ENCODE results near the gene MYO1D. TPM values are rescaled to one million over a fixed set of nuclear protein-coding genes. Genes with fewer than 3 reads are reported as not detected.
"Not testable (repeated sequence)": the region's sequence is repeated elsewhere in the genome, so short reads cannot be mapped to it uniquely, and the experiment has no call there.

MYO1D gene
- total RNA-seq, 2 donors from 2014 or later, result 14.7 to 22.6 TPM

GRCh38 chr17:32739722-32740121, 137.2 kb downstream of the MYO1D start:
- no peaks in the 10 kb centered on the region for H3K36me3 Mint-ChIP-seq (ENCODE audit: insufficient read depth in 2 of 2)
- no peak overlapping the region for H3K4me3 Mint-ChIP-seq
- ATAC-seq (replicated peaks in 1 of 2), result no peak
- H3K9me3 Mint-ChIP-seq, result no peaks in the 10 kb centered on the region
- no peak overlapping the region for H3K27ac Mint-ChIP-seq
- H3K27me3 Mint-ChIP-seq (ENCODE audit: low read depth), result no peaks in the 10 kb centered on the region
- DNase-seq, result no peak
- H3K4me1 Mint-ChIP-seq (ENCODE audit: low read depth), result no peaks in the 10 kb centered on the region

- H3K4me1 Mint-ChIP-seq (ENCODE audit: low read depth); DNase-seq; ATAC-seq (replicated peaks in 1 of 2): not testable (repeated sequence)
Observed at GRCh38 chr17:32739151-32739550, 137.8 kb downstream of the MYO1D start.

GRCh38 chr17:32733401-32733800, 143.5 kb downstream of the MYO1D start:
- peaks cover 0 to 4% of the 10 kb centered on the region in 2 donors for H3K9me3 Mint-ChIP-seq
- no peaks in the 10 kb centered on the region for H3K4me1 Mint-ChIP-seq (ENCODE audit: low read depth)
- H3K4me3 Mint-ChIP-seq, result no peak overlapping the region
- no peak overlapping the region for H3K27ac Mint-ChIP-seq
- DNase-seq (no peak), ATAC-seq (replicated peaks in 1 of 2) (no peak)
- H3K36me3 Mint-ChIP-seq (ENCODE audit: insufficient read depth in 2 of 2), result no peaks in the 10 kb centered on the region
- H3K27me3 Mint-ChIP-seq (ENCODE audit: low read depth), result no peaks in the 10 kb centered on the region

More at GRCh38 chr17:32739151-32739550, 137.8 kb downstream of the MYO1D start:
- not testable (repeated sequence) for H3K36me3 Mint-ChIP-seq (ENCODE audit: insufficient read depth in 2 of 2); H3K4me3 Mint-ChIP-seq; H3K27ac Mint-ChIP-seq; H3K9me3 Mint-ChIP-seq; H3K27me3 Mint-ChIP-seq (ENCODE audit: low read depth)

- H3K27me3 Mint-ChIP-seq (ENCODE audit: low read depth), result no peaks in the 10 kb centered on the region
- no peak overlapping the region for H3K27ac Mint-ChIP-seq
- ATAC-seq (replicated peaks in 1 of 2), result no peak
Observed at GRCh38 chr17:32732900-32733299, 144.0 kb downstream of the MYO1D start.

GRCh38 chr17:32732296-32732642, 144.7 kb downstream of the MYO1D start:
- Mint-ChIP-seq H3K27ac (no peak overlapping the region), H3K9me3 (peaks cover 0 to 4% of the 10 kb centered on the region in 2 donors), H3K4me1 (ENCODE audit: low read depth) (no peaks in the 10 kb centered on the region), H3K4me3 (no peak overlapping the region), H3K36me3 (ENCODE audit: insufficient read depth in 2 of 2) (no peaks in the 10 kb centered on the region), H3K27me3 (ENCODE audit: low read depth) (no peaks in the 10 kb centered on the region)
- DNase-seq (no peak), ATAC-seq (replicated peaks in 1 of 2) (no peak)

More at GRCh38 chr17:32732900-32733299, 144.0 kb downstream of the MYO1D start:
- no peak for DNase-seq
- no peak overlapping the region for H3K4me3 Mint-ChIP-seq
- H3K9me3 Mint-ChIP-seq, result peaks cover 0 to 4% of the 10 kb centered on the region in 2 donors
- H3K4me1 Mint-ChIP-seq (ENCODE audit: low read depth), result no peaks in the 10 kb centered on the region
- H3K36me3 Mint-ChIP-seq (ENCODE audit: insufficient read depth in 2 of 2), result no peaks in the 10 kb centered on the region

GRCh38 chr17:32731556-32732295, 145.2 kb downstream of the MYO1D start:
- DNase-seq, result no peak

GRCh38 chr17:32727681-32728080, 149.2 kb downstream of the MYO1D start:
- no peak overlapping the region for H3K27ac Mint-ChIP-seq
- H3K4me3 Mint-ChIP-seq, result no peak overlapping the region
- no peak for ATAC-seq (replicated peaks in 1 of 2)
- peaks cover 8 to 11% of the 10 kb centered on the region in 2 donors for H3K9me3 Mint-ChIP-seq
- no peak for DNase-seq
- no peaks in the 10 kb centered on the region for H3K27me3 Mint-ChIP-seq (ENCODE audit: low read depth)
- H3K4me1 Mint-ChIP-seq (ENCODE audit: low read depth), result no peaks in the 10 kb centered on the region
- peaks cover 5 to 16% of the 10 kb centered on the region in 2 donors for H3K36me3 Mint-ChIP-seq (ENCODE audit: insufficient read depth in 2 of 2)

More at GRCh38 chr17:32731556-32732295, 145.2 kb downstream of the MYO1D start:
- H3K27ac Mint-ChIP-seq, result no peak overlapping the region
- ATAC-seq (replicated peaks in 1 of 2), result no peak
- no peaks in the 10 kb centered on the region for H3K27me3 Mint-ChIP-seq (ENCODE audit: low read depth)
- peaks cover 0 to 4% of the 10 kb centered on the region in 2 donors for H3K9me3 Mint-ChIP-seq
- H3K4me3 Mint-ChIP-seq, result no peak overlapping the region
- H3K36me3 Mint-ChIP-seq (ENCODE audit: insufficient read depth in 2 of 2), result no peaks in the 10 kb centered on the region
- no peaks in the 10 kb centered on the region for H3K4me1 Mint-ChIP-seq (ENCODE audit: low read depth)

- H3K36me3 Mint-ChIP-seq (ENCODE audit: insufficient read depth in 2 of 2), result peaks cover 5 to 16% of the 10 kb centered on the region in 2 donors
- H3K27ac Mint-ChIP-seq, result no peak overlapping the region
- no peaks in the 10 kb centered on the region for H3K27me3 Mint-ChIP-seq (ENCODE audit: low read depth)
- H3K4me3 Mint-ChIP-seq, result no peak overlapping the region
- peaks cover 4 to 11% of the 10 kb centered on the region in 2 donors for H3K9me3 Mint-ChIP-seq
- no peak for ATAC-seq (replicated peaks in 1 of 2)
- no peak for DNase-seq
- H3K4me1 Mint-ChIP-seq (ENCODE audit: low read depth), result no peaks in the 10 kb centered on the region
Observed at GRCh38 chr17:32725697-32726096, 151.2 kb downstream of the MYO1D start.

GRCh38 chr17:32723310-32723955, 153.5 kb downstream of the MYO1D start:
- H3K27ac Mint-ChIP-seq, result no peak overlapping the region
- H3K4me3 Mint-ChIP-seq, result no peak overlapping the region
- DNase-seq (no peak), ATAC-seq (replicated peaks in 1 of 2) (no peak)
- peaks cover 4 to 11% of the 10 kb centered on the region in 2 donors for H3K9me3 Mint-ChIP-seq
- H3K36me3 Mint-ChIP-seq (ENCODE audit: insufficient read depth in 2 of 2), result peaks cover 8 to 16% of the 10 kb centered on the region in 2 donors
- no peaks in the 10 kb centered on the region for H3K27me3 Mint-ChIP-seq (ENCODE audit: low read depth)
- H3K4me1 Mint-ChIP-seq (ENCODE audit: low read depth), result no peaks in the 10 kb centered on the region

- DNase-seq, result no peak
- no peak overlapping the region for H3K4me3 Mint-ChIP-seq
- no peak for ATAC-seq (replicated peaks in 1 of 2)
- H3K36me3 Mint-ChIP-seq (ENCODE audit: insufficient read depth in 2 of 2), result peaks cover 8 to 16% of the 10 kb centered on the region in 2 donors
- H3K9me3 Mint-ChIP-seq, result peaks cover 4 to 11% of the 10 kb centered on the region in 2 donors
- H3K4me1 Mint-ChIP-seq (ENCODE audit: low read depth), result no peaks in the 10 kb centered on the region
- no peak overlapping the region for H3K27ac Mint-ChIP-seq
- no peaks in the 10 kb centered on the region for H3K27me3 Mint-ChIP-seq (ENCODE audit: low read depth)
Observed at GRCh38 chr17:32722733-32723132, 154.2 kb downstream of the MYO1D start.

GRCh38 chr17:32720671-32721070, 156.3 kb downstream of the MYO1D start:
- DNase-seq (no peak), ATAC-seq (replicated peaks in 1 of 2) (no peak)
- H3K4me1 Mint-ChIP-seq (ENCODE audit: low read depth), result no peaks in the 10 kb centered on the region
- no peaks in the 10 kb centered on the region for H3K27me3 Mint-ChIP-seq (ENCODE audit: low read depth)
- H3K4me3 Mint-ChIP-seq, result no peak overlapping the region
- no peak overlapping the region for H3K27ac Mint-ChIP-seq
- peaks cover 3 to 8% of the 10 kb centered on the region in 2 donors for H3K9me3 Mint-ChIP-seq
- peaks cover 7 to 13% of the 10 kb centered on the region in 2 donors for H3K36me3 Mint-ChIP-seq (ENCODE audit: insufficient read depth in 2 of 2)

GRCh38 chr17:32719689-32720088, 157.2 kb downstream of the MYO1D start:
- ATAC-seq (replicated peaks in 1 of 2) (no peak), DNase-seq (no peak)
- Mint-ChIP-seq H3K27ac (no peak overlapping the region), H3K4me1 (ENCODE audit: low read depth) (no peaks in the 10 kb centered on the region), H3K4me3 (no peak overlapping the region), H3K9me3 (peaks cover 0 to 3% of the 10 kb centered on the region in 2 donors), H3K36me3 (ENCODE audit: insufficient read depth in 2 of 2) (peaks cover 2 to 4% of the 10 kb centered on the region in 2 donors), H3K27me3 (ENCODE audit: low read depth) (no peaks in the 10 kb centered on the region)

GRCh38 chr17:32714922-32715321, 162.0 kb downstream of the MYO1D start:
- H3K27ac Mint-ChIP-seq; H3K4me1 Mint-ChIP-seq (ENCODE audit: low read depth); H3K9me3 Mint-ChIP-seq; DNase-seq; H3K36me3 Mint-ChIP-seq (ENCODE audit: insufficient read depth in 2 of 2); ATAC-seq (replicated peaks in 1 of 2); H3K4me3 Mint-ChIP-seq; H3K27me3 Mint-ChIP-seq (ENCODE audit: low read depth): not testable (repeated sequence)

Measured in activated T-cell treated with anti-CD3 and anti-CD28 coated beads, Interleukin-2, amount 50 U/mL, for 72 hours (primary cell).